ENCODE data around the gene TMEM125. TPM values are rescaled to one million over a fixed set of nuclear protein-coding genes. Genes with fewer than 3 reads are reported as not detected.
A peak's percentile ranks its signal among the peaks of the same experiment; 100 is the strongest.

Gene TMEM125
- total RNA-seq, 1 donor from 2014 or later = 3.9 TPM

GRCh38 chr1:43312212-43312623 lies 42.4 kb downstream of the TMEM125 start:
- no peak for DNase-seq (ENCODE audit: low read depth)

GRCh38 chr1:43312663-43313515 lies 43.1 kb downstream of the TMEM125 start:
- no peak for DNase-seq (ENCODE audit: low read depth)

- no peak for DNase-seq (ENCODE audit: low read depth)
These were observed 44.0 kb downstream of the TMEM125 start for GRCh38 chr1:43313771-43314170.

- DNase-seq (ENCODE audit: low read depth) = no peak
These were observed 44.5 kb downstream of the TMEM125 start for GRCh38 chr1:43314233-43314632.

- DNase-seq (ENCODE audit: low read depth) = no peak
These were observed 45.7 kb downstream of the TMEM125 start for GRCh38 chr1:43315481-43315880.

GRCh38 chr1:43315963-43316737 lies 46.4 kb downstream of the TMEM125 start:
- no peak for DNase-seq (ENCODE audit: low read depth)

- DNase-seq (ENCODE audit: low read depth) = no peak
These were observed 47.1 kb downstream of the TMEM125 start for GRCh38 chr1:43316738-43317520.

- no peak for DNase-seq (ENCODE audit: low read depth)
These were observed 48.2 kb downstream of the TMEM125 start for GRCh38 chr1:43317817-43318471.

GRCh38 chr1:43318831-43319230 lies 49.0 kb downstream of the TMEM125 start:
- DNase-seq (ENCODE audit: low read depth) = no peak

- no peak for DNase-seq (ENCODE audit: low read depth)
These were observed 49.5 kb downstream of the TMEM125 start for GRCh38 chr1:43319288-43319687.

- peak; percentile 13 for DNase-seq (ENCODE audit: low read depth)
These were observed 50.0 kb downstream of the TMEM125 start for GRCh38 chr1:43319766-43320165.

GRCh38 chr1:43321331-43321891 lies 51.6 kb downstream of the TMEM125 start:
- DNase-seq (ENCODE audit: low read depth) = no peak

GRCh38 chr1:43322506-43322905 lies 52.7 kb downstream of the TMEM125 start:
- no peak for DNase-seq (ENCODE audit: low read depth)

Other genes with a start within 250 kb of the TMEM125 start
- gene EBNA1BP2, start 97.7 kb upstream of the TMEM125 start, total RNA-seq = 70.9 and 91.5 TPM in 2 replicates
- 3.9 TPM in 1 of 2 replicates, not detected in the other for gene CFAP57, start 97.7 kb upstream of the TMEM125 start, total RNA-seq
- gene C1orf210, start 15.6 kb downstream of the TMEM125 start, total RNA-seq = 0.15 and 3.0 TPM in 2 replicates
- 0.94 and 10.9 TPM in 2 replicates for gene TIE1, start 31.0 kb downstream of the TMEM125 start, total RNA-seq
- gene MPL, start 67.8 kb downstream of the TMEM125 start, total RNA-seq = not detected in 2 replicates
- gene CDC20, start 89.0 kb downstream of the TMEM125 start, total RNA-seq = 2.1 and 42.5 TPM in 2 replicates
- gene ELOVL1, start 98.0 kb downstream of the TMEM125 start, total RNA-seq = 59.0 and 99.5 TPM in 2 replicates
- 40.2 and 59.4 TPM in 2 replicates for gene MED8, start 119.8 kb downstream of the TMEM125 start, total RNA-seq
- 6.6 and 28.5 TPM in 2 replicates for gene SZT2, start 119.9 kb downstream of the TMEM125 start, total RNA-seq
- gene HYI, start 183.9 kb downstream of the TMEM125 start, total RNA-seq = 28.9 and 81.3 TPM in 2 replicates